ENCODE results near the gene WWTR1.
A peak's percentile ranks its signal among the peaks of the same experiment; 100 is the strongest.

The WWTR1 gene

GRCh38 chr3:149593418-149594160 lies 64.2 kb downstream of the WWTR1 start:
- DNase-seq (ENCODE audit: low read depth, low spot score), result no peak

- DNase-seq (ENCODE audit: low read depth, low spot score), result no peak
Measured at GRCh38 chr3:149592758-149593240, 65.0 kb downstream of the WWTR1 start.

- DNase-seq (ENCODE audit: low read depth, low spot score), result no peak
Measured at GRCh38 chr3:149590691-149591441, 67.0 kb downstream of the WWTR1 start.

DNA sequence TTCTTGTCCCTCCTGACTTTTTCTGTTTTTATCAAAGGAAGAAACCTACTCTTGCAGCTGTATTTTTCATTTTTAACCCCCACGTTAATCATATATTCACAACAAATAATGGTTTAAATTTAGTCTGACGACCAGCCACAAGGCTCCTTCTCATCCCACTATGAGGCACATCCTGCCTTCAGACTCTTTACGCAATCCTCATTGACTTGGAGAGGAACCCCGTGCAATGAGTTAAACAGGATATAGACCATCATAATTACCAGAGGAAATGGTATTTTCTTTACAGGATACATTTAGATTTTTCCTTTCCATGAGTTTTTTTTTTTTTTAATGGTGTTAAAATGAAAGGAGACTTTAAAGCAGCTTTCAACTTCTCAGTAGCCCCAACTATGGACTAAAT lies 68.5 kb downstream of the WWTR1 start:
- DNase-seq (ENCODE audit: low read depth, low spot score), result no peak

- DNase-seq (ENCODE audit: low read depth, low spot score), result no peak
Measured at GRCh38 chr3:149588909-149589308, 68.9 kb downstream of the WWTR1 start.

DNA sequence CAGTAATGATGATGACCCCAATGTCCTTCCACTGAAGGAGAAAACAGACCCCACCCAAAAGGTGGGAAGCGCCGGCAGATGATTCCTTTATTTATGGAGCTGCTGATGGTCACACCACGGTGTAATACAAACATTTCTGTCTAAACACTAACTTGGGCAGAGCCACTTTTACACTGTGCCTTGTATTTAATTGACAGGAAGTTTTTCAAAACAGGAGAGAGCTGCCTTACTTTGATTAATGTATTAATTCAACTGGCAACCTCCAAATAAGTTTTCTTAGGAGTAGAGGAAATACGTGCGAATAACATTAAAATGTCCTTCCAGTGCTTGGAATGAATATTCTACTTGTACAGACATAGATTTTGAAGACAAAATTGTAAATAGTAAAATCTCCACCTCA lies 70.4 kb downstream of the WWTR1 start:
- DNase-seq (ENCODE audit: low read depth, low spot score), result no peak

DNA sequence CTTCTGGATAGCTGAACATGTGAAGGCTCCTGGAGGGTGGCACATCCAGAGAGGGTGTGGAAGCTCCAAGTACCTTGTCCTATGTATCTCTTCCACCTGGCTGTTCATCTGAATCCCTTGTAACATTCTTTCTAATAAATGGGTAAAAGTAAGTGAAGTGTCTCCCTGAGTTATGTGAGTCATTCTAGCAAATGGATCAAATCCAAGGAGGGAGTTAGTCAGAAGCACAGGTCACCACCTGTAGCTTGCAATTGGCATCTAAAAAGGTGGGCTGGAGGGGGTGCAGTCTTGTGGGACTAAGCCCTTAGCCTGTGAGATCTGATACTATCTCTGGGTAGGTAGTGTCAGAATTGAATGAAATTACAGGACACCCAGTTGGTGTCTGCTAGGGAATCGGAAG lies 71.0 kb downstream of the WWTR1 start:
- no peak for DNase-seq (ENCODE audit: low read depth, low spot score)

DNA sequence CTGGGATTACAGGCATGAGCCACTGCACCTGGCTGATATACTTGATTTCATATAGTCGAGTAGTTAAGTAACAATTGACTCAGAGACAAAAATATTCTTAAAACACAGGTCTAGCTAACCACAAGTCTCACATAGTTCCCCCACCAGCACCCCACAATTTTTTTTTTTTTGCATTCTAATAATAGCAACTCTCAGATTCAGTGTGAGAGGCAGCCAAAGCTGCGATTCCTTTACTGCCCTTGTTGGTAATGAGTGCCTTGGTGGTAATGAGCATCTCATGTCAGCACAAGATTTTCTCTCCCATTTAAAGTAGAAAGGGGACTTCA lies 72.5 kb downstream of the WWTR1 start:
- DNase-seq (ENCODE audit: low read depth, low spot score), result no peak

- no peak for DNase-seq (ENCODE audit: low read depth, low spot score)
Measured at GRCh38 chr3:149583921-149584635, 73.7 kb downstream of the WWTR1 start.

GRCh38 chr3:149582395-149582794 lies 75.4 kb downstream of the WWTR1 start:
- no peak for DNase-seq (ENCODE audit: low read depth, low spot score)

DNA sequence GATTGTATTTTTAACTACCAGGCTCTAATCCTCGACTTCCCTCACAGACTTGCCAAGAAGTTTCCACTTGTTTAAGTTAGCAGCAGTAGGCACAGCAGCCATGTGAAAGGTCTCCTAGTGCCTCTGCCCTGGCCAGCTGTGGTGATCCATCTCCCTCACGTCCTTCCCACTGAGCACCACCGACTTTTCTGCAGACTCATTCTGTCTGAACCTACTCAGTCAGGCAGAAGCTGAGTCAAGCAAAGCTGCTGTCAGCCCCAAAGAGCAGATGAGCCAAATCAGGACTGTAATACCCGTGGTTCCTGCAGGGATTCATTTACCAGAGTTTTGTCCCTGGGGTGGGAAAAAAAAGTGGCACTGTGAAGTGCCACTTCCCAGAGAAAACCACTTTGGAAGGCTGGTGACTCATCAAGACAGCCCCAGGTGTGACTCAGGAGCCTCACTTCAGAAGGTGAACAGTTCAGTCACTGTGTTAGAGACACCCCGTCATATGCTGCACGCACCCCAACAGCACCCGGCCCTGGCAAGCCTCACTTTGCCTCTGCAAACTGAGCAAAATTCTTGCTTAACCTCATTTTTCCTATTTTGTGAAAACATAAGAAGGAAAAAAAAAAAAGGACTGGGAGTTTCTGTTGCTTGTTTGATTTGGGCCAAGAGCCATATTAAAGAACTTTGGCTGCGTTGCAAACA lies 76.0 kb downstream of the WWTR1 start:
- DNase-seq (ENCODE audit: low read depth, low spot score), result peak; percentile 75

DNA sequence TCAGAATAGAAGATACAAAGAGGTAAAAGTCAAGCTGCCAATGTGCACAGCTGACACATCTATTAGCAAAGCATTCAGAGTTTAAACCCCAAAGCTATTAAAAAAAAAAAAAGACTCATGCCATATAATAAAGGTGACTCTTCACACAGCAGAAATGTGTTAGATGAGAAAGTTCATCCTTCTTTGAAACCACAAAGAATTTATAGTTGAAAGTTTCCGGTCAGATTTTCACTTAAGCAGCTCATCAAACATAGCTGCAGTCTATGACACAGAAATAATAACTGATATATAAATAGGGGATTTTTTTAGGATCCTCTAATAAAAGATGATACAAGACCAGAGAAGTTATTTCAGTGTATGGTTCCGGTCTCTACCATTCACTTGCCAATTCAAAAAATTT lies 76.6 kb downstream of the WWTR1 start:
- DNase-seq (ENCODE audit: low read depth, low spot score), result no peak

GRCh38 chr3:149579838-149580542 lies 77.8 kb downstream of the WWTR1 start:
- DNase-seq (ENCODE audit: low read depth, low spot score), result no peak

- DNase-seq (ENCODE audit: low read depth, low spot score), result no peak
Measured at GRCh38 chr3:149579161-149579560, 78.7 kb downstream of the WWTR1 start.

DNA sequence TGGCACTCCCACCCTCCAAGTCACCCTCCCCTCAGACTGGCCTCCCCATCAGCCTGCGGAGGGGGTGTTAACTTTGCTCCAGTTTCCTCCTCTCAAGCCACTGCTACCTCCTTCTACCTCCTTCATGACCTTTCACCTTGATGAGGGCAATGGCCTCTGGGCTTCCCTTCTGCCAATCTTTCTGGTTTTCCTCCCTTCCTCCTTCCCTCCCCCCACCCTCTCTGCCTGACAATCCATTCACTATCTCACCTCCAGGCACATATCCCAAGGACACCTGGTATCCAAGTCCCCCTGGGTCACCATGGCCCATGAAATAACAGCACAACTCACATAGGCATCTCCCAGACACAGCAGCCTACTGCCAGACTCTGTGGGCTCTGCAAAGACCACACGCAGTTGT lies 80.0 kb downstream of the WWTR1 start:
- DNase-seq (ENCODE audit: low read depth, low spot score), result no peak

DNA sequence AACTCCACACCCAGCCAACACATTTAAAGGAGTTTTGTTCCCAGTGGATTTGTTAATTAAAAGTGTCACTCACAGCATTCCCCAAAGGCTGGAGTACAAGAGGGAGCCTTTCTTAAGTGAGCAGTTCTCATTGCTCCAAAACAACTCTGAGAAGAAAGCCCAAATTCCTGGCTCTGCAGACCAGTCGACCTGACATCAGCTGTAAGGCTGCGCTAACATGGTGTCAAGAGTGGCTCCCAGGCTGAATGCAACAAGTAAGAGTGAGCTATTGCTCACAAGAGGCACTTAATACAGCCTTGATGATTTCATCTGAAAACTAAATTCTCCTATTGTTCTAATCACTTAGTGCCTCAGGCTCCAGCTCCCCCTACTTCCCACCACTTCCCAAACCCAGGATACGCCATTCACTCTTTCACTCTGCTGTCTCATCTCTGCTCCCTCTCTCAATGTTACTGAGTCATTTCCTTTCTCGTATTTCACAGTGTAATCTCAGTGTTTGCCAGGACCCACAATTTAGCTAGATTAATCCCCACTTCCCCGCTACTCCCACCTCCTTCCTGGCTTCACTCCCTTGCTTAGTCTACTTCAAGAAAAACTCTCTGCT lies 81.8 kb downstream of the WWTR1 start:
- DNase-seq (ENCODE audit: low read depth, low spot score), result no peak

- no peak for DNase-seq (ENCODE audit: low read depth, low spot score)
Measured at GRCh38 chr3:149575213-149575960, 82.4 kb downstream of the WWTR1 start.

DNA sequence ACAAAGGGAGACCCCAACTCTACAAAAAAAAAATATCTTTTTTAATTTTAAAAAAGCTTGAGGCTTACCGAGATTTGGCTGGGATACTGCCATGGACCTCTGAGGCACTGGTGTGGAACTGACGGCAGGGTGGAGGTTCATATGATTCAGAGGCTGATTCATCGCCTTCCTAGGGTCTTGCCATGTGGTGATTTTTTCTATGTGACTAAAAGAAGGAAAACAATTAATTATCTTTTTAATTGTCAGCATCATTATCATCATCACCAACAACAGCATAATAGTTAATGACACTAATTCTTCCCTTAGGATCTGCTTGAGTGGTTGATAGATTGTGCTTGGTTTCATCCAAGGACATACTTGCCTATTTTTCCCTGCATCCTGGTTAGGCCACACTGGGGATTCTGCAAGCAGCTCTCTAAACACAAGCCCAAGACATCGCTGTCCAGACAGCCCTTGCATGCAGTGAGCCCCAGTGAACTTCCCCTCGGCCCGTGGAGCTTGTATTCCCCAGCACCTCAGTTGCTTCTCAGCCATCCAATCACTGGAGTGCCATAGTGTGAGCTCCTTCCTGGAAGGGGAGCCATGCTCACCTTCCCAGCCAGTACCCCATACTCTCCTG lies 84.9 kb downstream of the WWTR1 start:
- no peak for DNase-seq (ENCODE audit: low read depth, low spot score)

DNA sequence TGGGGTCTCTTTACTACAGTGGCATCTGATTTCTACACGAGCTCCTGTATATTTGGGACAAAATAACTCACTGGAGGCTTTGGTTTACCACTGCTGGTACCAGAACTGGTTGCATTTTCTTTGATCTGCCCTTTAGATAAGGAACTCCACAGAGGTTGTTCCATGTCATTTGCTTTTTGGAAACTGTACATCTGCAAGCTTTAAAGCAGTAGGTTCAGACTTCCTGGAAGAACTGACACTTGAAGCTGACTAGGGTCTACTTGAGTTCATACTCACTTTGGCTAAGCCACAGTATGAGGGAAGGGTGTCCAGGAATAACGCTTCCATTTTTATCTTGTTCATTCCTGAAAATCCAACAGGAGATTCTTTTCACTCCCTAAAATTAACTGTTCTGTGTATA lies 86.4 kb downstream of the WWTR1 start:
- DNase-seq (ENCODE audit: low read depth, low spot score), result no peak

DNA sequence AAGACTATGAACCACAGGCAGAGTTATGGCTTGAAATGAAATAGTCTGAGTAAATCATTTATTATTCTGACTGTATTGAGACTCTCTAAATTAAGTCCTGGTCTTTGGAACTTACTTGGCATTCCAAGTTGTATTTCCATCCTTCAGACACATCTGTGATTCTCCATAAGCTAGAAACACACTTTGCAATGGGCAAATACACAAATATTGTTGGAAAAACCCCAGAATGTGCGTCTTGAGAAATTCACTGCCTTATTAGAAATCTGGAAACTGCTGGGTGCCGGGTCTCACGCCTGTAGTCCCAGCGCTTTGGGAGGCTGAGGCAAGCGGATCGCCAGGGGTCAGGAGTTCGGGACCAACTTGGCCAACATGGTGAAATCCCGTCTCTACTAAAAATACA lies 87.8 kb downstream of the WWTR1 start:
- no peak for DNase-seq (ENCODE audit: low read depth, low spot score)
